T47D (cell line): Measurements from ENCODE around the gene DNAJA2.
A peak's percentile ranks its signal among the peaks of the same experiment; 100 is the strongest.

Experiments
- DNase-seq, 2 experiments: peaks; one replicate each; pipeline versions ENCODE4 v3.0.0 to v3.0.0-alpha.2; 2011 to 2012; ENCODE audit warnings: low read depth in 1 of 2, low spot score in 1 of 2
- JUND ChIP-seq: IDR thresholded peaks from 2 replicates; pipeline ENCODE4 v1.6.1; 2012; ENCODE audit warnings: low read depth
- in situ Hi-C: cut with HindIII; loops from 2 replicates; pipeline ENCODE4 v1.10.0; 2016; ENCODE audit warnings: low sequenced_read_pairs, low pct_unique_long_range_greater_than_20kb

The DNAJA2 gene

DNA sequence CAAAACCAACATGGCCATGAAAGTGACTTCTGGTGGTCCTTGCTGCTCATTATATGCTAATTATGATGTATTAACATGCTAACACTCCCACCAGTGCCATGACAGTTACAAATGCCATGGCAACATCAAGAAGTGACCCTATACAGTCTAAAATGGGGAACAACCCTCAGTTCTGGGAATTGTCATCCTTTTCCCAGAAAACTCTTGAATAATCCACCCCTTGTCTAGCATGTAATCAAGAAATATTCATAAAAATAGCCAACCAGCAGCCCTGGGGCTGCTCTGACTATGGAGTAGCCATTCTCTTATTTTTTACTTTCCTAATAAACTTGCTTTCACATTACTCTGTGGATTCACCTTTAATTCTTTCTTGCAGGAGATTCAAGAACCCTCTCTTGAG is 35.9 kb downstream of the DNAJA2 start:
- in situ Hi-C loops, result no loop called here
- no peak for TF ChIP-seq JUND
- DNase-seq, result no peak

- in situ Hi-C loops, result no loop called here
- no peak for TF ChIP-seq JUND
- DNase-seq, result no peak
Measured at GRCh38 chr16:46932802-46933201, 40.7 kb downstream of the DNAJA2 start.

GRCh38 chr16:46930861-46931260 is 42.6 kb downstream of the DNAJA2 start:
- in situ Hi-C loops, result no loop called here
- TF ChIP-seq JUND, result no peak
- DNase-seq, result no peak

- TF ChIP-seq JUND, result no peak
- in situ Hi-C loops, result no loop called here
- peak; percentile 51 to 65 for DNase-seq
Measured at GRCh38 chr16:46929378-46930332, 43.8 kb downstream of the DNAJA2 start.

GRCh38 chr16:46928811-46929210 is 44.7 kb downstream of the DNAJA2 start:
- in situ Hi-C loops, result no loop called here
- no peak for DNase-seq
- no peak for TF ChIP-seq JUND

GRCh38 chr16:46927273-46927672 is 46.2 kb downstream of the DNAJA2 start:
- TF ChIP-seq JUND, result no peak
- in situ Hi-C loops, result no loop called here
- no peak for DNase-seq

GRCh38 chr16:46926470-46927225 is 46.8 kb downstream of the DNAJA2 start:
- TF ChIP-seq JUND, result no peak
- in situ Hi-C loops, result no loop called here
- no peak for DNase-seq

DNA sequence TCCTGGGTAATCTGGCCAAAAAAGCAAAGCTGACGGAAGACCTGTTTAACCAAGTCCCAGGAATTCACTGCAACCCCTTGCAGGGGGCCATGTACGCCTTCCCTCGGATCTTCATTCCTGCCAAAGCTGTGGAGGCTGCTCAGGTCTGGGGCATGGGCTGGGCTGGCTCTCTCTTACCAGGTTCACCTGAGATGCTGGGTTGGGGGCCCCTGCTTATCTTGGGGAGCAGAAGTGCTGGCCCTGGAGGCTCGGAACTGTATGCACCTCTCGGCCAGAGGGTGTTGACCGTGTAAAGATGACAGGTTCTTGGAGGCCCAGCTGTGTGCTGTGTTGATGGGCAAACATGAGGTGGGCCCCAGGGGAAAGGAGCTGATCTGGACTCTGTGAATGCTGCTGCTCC is 49.1 kb downstream of the DNAJA2 start:
- in situ Hi-C loops, result no loop called here
- DNase-seq, result no peak
- TF ChIP-seq JUND, result no peak

- in situ Hi-C loops, result no loop called here
- DNase-seq, result no peak
- no peak for TF ChIP-seq JUND
Measured at GRCh38 chr16:46923513-46924295, 49.8 kb downstream of the DNAJA2 start.

- TF ChIP-seq JUND, result no peak
- DNase-seq, result no peak
- in situ Hi-C loops, result no loop called here
Measured at GRCh38 chr16:46922239-46922638, 51.2 kb downstream of the DNAJA2 start.

GRCh38 chr16:46920402-46921068 is 52.9 kb downstream of the DNAJA2 start:
- no peak for TF ChIP-seq JUND
- DNase-seq, result peak; percentile 13 to 57
- in situ Hi-C loops, result no loop called here
